Measurements from ENCODE around the gene NDUFS2. TPM values are rescaled to one million over a fixed set of nuclear protein-coding genes. Genes with fewer than 3 reads are reported as not detected.

NDUFS2 gene
- total RNA-seq, 1 donor from 2014 or later, result 131 TPM

DNA sequence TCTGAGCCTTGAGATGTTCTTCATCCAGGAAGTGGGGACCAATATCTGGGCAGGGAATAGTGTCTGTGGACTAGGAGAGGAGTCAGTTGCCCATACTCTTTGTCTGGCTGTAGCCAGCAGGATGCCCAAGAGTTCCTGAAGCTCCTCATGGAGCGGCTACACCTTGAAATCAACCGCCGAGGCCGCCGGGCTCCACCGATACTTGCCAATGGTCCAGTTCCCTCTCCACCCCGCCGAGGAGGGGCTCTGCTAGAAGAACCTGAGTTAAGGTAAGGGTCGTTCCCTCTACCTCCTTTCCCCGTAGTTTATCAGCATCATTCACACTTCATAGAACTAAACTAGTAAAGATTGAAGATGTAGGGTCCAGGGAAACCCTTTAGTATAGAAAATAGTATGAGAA lies 39.4 kb upstream of the NDUFS2 start:
- Histone ChIP-seq H3K27me3 (ENCODE audit: control insufficient read depth, insufficient read depth, low read length) (no peaks in the 10 kb centered on the region), H3K4me3 (ENCODE audit: low read depth, low read length) (no peak overlapping the region), H3K36me3 (ENCODE audit: control insufficient read depth, insufficient read depth, low read length) (peaks cover 18% of the 10 kb centered on the region)
- TF ChIP-seq, protein P1, sequence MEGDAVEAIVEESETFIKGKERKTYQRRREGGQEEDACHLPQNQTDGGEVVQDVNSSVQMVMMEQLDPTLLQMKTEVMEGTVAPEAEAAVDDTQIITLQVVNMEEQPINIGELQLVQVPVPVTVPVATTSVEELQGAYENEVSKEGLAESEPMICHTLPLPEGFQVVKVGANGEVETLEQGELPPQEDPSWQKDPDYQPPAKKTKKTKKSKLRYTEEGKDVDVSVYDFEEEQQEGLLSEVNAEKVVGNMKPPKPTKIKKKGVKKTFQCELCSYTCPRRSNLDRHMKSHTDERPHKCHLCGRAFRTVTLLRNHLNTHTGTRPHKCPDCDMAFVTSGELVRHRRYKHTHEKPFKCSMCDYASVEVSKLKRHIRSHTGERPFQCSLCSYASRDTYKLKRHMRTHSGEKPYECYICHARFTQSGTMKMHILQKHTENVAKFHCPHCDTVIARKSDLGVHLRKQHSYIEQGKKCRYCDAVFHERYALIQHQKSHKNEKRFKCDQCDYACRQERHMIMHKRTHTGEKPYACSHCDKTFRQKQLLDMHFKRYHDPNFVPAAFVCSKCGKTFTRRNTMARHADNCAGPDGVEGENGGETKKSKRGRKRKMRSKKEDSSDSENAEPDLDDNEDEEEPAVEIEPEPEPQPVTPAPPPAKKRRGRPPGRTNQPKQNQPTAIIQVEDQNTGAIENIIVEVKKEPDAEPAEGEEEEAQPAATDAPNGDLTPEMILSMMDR (IDR thresholded peaks at IDR 0.05; ENCODE audit: insufficient read depth, low read length, severe bottlenecking), result no peak
- DNase-seq (ENCODE audit: low read depth), result no peak
- FAIRE-seq, result no peak

DNA sequence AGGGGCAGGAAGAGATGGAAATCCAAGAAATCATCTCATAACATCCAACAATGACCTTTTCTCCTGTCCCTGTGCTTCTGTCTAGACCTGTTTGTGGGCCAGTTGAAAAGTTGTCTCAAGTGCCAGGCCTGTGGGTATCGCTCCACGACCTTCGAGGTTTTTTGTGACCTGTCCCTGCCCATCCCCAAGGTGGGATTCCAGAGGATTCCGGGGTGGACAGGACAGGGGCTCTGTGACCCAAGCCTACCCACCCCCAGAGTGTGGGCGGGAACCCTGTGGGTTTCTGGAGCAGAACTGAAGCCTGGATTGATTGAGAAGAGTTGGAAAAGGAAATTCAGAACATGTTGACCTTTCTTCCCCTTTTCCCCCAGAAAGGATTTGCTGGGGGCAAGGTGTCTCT lies 38.4 kb upstream of the NDUFS2 start:
- H3K4me3 ChIP-seq (ENCODE audit: low read depth, low read length), result no peak overlapping the region
- TF ChIP-seq, protein P1 (IDR thresholded peaks at IDR 0.05; ENCODE audit: insufficient read depth, low read length, severe bottlenecking), result no peak
- DNase-seq (ENCODE audit: low read depth) (no peak), FAIRE-seq (no peak)
- H3K36me3 ChIP-seq (ENCODE audit: control insufficient read depth, insufficient read depth, low read length), result peaks cover 15% of the 10 kb centered on the region
- H3K27me3 ChIP-seq (ENCODE audit: control insufficient read depth, insufficient read depth, low read length), result no peaks in the 10 kb centered on the region

DNA sequence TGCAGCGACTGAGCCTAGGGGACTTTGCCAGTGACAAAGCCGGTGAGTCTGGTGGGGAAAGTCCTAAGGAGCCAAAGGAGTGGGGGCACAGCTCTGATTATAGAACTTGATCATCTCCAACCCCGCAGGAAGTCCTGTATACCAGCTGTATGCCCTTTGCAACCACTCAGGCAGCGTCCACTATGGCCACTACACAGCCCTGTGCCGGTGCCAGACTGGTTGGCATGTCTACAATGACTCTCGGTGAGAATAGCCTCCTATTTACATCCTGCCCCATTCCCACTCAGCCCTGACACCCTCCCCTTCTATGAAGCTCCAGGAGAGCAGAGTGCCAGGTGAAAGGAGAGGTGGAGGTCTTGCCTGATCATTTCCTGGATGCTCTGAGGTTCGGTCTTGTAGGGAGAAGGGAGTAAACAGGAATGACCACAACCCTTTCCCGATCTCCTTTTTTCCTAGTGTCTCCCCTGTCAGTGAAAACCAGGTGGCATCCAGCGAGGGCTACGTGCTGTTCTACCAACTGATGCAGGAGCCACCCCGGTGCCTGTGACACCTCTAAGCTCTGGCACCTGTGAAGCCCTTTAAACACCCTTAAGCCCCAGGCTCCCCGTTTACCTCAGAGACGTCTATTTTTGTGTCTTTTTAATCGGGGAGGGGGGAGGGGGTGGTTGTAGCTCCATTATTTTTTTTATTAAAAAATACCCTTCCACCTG lies 37.1 kb upstream of the NDUFS2 start:
- Histone ChIP-seq H3K4me3 (ENCODE audit: low read depth, low read length) (peak overlapping the region; percentile 60), H3K27me3 (ENCODE audit: control insufficient read depth, insufficient read depth, low read length) (no peaks in the 10 kb centered on the region), H3K36me3 (ENCODE audit: control insufficient read depth, insufficient read depth, low read length) (peaks cover 15% of the 10 kb centered on the region)
- TF ChIP-seq, protein P1 (IDR thresholded peaks at IDR 0.05; ENCODE audit: insufficient read depth, low read length, severe bottlenecking), result no peak
- DNase-seq (ENCODE audit: low read depth), result no peak
- no peak for FAIRE-seq

DNA sequence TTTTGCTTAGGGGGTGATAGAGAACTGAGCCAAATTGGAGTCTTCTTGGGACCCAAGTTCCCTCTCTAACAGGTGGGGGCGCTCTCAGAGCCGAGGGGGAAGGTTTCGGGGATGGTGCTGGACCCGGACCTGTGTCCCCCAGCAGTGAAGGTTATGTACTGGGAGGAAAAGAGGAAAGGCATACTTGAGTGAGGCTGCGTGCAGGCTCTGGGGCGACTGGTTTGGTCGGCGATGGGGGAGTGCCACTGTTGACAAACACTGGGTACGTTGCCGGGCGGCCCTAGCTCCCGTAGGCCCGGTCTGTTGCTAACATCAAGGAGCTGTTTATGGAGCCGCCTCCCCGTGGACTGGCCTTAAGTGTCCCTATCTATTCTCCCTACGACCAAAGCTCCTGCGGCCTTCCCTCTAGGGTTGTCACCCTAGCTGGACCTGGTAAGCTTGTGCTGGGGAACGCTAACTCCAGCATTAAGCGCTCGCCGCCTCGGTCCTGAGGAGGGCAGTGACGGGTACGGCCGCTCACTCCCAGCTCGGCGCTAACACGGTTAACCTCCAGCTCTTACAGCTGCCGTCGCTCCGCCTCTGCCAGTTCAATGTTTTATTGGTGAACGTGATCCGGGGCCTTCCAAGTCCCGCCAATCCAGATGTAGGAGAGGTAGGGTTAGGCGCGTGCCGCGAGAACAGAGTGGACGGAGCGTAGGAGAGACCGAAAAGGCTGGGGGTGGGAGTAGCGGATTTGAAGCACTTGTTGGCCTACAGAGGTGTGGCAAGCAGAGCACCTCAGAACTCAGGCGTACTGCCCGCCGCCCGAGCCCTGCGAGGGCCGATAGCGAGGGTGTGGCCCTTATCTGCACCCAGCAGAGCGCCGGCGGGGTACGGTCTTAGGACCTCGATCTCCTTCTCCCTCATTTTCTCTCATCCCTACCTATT lies 36.2 kb upstream of the NDUFS2 start, which contains the start of gene PPOX:
Gene PPOX (plus strand): TSS at position 685 of the 927 bp plus-strand sequence. CDS start 422 bp downstream, outside the sequence.
- FAIRE-seq, result peak; percentile 81

DNA sequence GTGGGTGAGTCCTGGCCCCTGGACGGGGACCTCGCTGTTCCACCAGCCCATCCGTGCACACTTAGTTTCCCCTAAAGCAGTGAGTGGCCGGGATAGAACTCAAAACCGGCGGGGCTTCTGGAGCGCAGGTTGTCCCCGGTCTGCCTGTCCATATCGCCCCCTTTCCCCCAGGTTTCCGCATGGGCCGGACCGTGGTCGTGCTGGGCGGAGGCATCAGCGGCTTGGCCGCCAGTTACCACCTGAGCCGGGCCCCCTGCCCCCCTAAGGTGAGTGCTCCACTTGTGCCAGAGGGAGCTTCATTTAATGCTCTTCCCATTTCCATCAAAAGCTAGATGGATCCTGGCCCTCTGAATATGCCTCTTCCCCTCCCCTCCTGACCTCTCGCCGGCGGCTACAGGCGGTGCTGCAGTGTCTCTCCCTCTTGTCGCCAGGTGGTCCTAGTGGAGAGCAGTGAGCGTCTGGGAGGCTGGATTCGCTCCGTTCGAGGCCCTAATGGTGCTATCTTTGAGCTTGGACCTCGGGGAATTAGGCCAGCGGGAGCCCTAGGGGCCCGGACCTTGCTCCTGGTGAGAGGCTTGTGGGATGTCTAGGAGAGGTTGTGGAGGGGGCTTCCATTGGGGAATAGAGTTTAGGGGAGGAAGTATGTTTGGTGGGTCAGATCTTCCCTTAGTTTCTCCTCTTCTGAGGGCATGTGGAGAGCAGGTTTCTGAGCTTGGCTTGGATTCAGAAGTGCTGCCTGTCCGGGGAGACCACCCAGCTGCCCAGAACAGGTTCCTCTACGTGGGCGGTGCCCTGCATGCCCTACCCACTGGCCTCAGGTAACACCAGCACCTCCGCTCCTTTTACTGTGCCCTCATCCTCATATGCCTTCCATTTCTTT lies 35.3 kb upstream of the NDUFS2 start:
- H3K36me3 ChIP-seq (ENCODE audit: control insufficient read depth, insufficient read depth, low read length), result peaks cover 15% of the 10 kb centered on the region
- TF ChIP-seq, protein P1 (IDR thresholded peaks at IDR 0.05; ENCODE audit: insufficient read depth, low read length, severe bottlenecking), result no peak
- H3K27me3 ChIP-seq (ENCODE audit: control insufficient read depth, insufficient read depth, low read length), result no peaks in the 10 kb centered on the region
- FAIRE-seq (no peak), DNase-seq (ENCODE audit: low read depth) (no peak)
- peak overlapping the region; percentile 60 for H3K4me3 ChIP-seq (ENCODE audit: low read depth, low read length)

More for the DNA sequence above, 36.2 kb upstream of the NDUFS2 start, which contains the start of gene PPOX:
- H3K4me3 ChIP-seq (ENCODE audit: low read depth, low read length), result peak within 1 kb of the TSS; percentile 60
- no peaks in the 10 kb centered on the region for H3K27me3 ChIP-seq (ENCODE audit: control insufficient read depth, insufficient read depth, low read length)
- peak; percentile 98 for DNase-seq (ENCODE audit: low read depth)
- TF ChIP-seq, protein P1 (IDR thresholded peaks at IDR 0.05; ENCODE audit: insufficient read depth, low read length, severe bottlenecking), result peak; percentile 46
- H3K36me3 ChIP-seq (ENCODE audit: control insufficient read depth, insufficient read depth, low read length), result peaks cover 14% of the 10 kb centered on the region

Measured in bronchial epithelial cell (primary cell).